Memory B cell (primary cell): ENCODE measurements around the gene FNDC3B.

Experiments used
- ATAC-seq: fragments of 150-1000 bp; cut with Tn5 transposase; 2 replicates; pipeline ENCODE4 v1.10.0; 2021; ENCODE audit warnings: low read depth, mild to moderate bottlenecking, moderate library complexity
- DNase-seq, 2 donors: peaks; one replicate each; pipeline ENCODE4 v3.0.0; 2022; ENCODE audit warnings: low spot score in 2 of 2
- H3K27ac Mint-ChIP-seq: one replicate; pipeline ENCODE4 v1.8.0; 2022; ENCODE audit warnings: mild to moderate bottlenecking, moderate library complexity, mixed read lengths
- H3K27me3 Mint-ChIP-seq: one replicate; pipeline ENCODE4 v1.8.0; 2022; ENCODE audit warnings: mixed read lengths
- H3K36me3 Mint-ChIP-seq: one replicate; pipeline ENCODE4 v1.8.0; 2022; ENCODE audit warnings: mild to moderate bottlenecking, mixed read lengths
- H3K4me1 Mint-ChIP-seq: one replicate; pipeline ENCODE4 v1.8.0; 2022; ENCODE audit warnings: mixed read lengths
- H3K4me3 Mint-ChIP-seq: one replicate; pipeline ENCODE4 v1.8.0; 2022; ENCODE audit warnings: mild to moderate bottlenecking, moderate library complexity, mixed read lengths
- H3K9me3 Mint-ChIP-seq: one replicate; pipeline ENCODE4 v1.8.0; 2022; ENCODE audit warnings: mixed read lengths

Gene FNDC3B

DNA sequence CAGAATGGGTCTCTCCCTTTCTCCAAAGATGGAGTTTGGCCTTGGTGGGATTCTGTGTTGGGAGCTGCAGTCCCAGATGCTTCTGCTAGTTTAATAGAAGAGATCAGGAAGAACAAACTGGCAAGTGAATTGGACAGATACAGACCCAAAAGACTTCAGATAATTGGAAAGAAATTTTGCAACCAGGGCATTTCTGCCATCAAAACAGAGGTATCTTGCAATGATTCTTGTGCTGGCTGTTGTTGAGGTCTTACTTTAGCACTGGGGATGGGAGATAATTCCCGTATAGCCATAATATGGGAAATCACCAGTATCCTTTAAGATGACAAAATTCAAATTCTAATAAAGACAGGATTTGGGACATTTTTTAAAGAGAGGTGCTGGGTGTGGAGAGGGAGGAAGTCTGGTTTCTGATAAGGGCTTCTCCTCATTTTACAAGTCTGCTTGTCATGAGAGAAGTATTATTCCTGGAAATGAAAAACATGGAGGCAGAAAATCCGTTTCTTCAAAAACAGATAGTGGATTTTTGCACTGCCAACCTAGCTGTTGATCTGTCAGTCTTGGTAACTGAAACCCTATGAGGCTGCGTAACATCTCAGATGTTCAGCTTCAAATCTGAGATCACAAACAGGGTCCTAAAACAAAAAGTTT lies 40.1 kb downstream of the FNDC3B start:
- ATAC-seq (no peak), DNase-seq (no peak)
- Mint-ChIP-seq H3K27ac (no peak overlapping the region), H3K4me3 (no peak overlapping the region), H3K27me3 (no peaks in the 10 kb centered on the region), H3K36me3 (no peaks in the 10 kb centered on the region), H3K9me3 (no peaks in the 10 kb centered on the region), H3K4me1 (no peaks in the 10 kb centered on the region)

DNA sequence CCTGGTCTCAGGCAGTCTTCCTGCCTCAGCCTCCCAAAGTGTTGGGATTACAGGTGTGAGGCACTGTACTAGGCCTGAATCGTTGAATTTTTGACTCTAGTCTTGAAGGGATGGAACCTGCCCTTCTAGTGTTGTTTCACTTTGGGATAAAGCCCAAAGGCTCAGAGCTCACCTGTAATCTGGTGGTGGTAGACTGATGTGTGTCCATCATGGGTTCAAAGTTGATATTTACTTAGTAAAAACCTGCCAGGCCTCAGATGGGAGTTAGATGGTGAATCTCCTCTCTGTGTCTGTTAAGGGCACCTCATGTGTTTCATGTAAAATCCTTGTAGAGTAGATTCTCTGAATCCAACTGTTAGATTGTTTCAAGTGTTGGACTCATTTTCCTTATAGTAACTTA lies 41.1 kb downstream of the FNDC3B start:
- Mint-ChIP-seq H3K4me3 (no peak overlapping the region), H3K9me3 (no peaks in the 10 kb centered on the region), H3K4me1 (no peaks in the 10 kb centered on the region), H3K27ac (no peak overlapping the region), H3K36me3 (no peaks in the 10 kb centered on the region), H3K27me3 (no peaks in the 10 kb centered on the region)
- DNase-seq (no peak), ATAC-seq (no peak)

GRCh38 chr3:172082269-172082668 lies 42.9 kb downstream of the FNDC3B start:
- no peak for ATAC-seq
- no peaks in the 10 kb centered on the region for H3K27me3 Mint-ChIP-seq
- DNase-seq = no peak
- H3K4me1 Mint-ChIP-seq = no peaks in the 10 kb centered on the region
- no peaks in the 10 kb centered on the region for H3K36me3 Mint-ChIP-seq
- no peak overlapping the region for H3K27ac Mint-ChIP-seq
- H3K4me3 Mint-ChIP-seq = no peak overlapping the region
- H3K9me3 Mint-ChIP-seq = no peaks in the 10 kb centered on the region

DNA sequence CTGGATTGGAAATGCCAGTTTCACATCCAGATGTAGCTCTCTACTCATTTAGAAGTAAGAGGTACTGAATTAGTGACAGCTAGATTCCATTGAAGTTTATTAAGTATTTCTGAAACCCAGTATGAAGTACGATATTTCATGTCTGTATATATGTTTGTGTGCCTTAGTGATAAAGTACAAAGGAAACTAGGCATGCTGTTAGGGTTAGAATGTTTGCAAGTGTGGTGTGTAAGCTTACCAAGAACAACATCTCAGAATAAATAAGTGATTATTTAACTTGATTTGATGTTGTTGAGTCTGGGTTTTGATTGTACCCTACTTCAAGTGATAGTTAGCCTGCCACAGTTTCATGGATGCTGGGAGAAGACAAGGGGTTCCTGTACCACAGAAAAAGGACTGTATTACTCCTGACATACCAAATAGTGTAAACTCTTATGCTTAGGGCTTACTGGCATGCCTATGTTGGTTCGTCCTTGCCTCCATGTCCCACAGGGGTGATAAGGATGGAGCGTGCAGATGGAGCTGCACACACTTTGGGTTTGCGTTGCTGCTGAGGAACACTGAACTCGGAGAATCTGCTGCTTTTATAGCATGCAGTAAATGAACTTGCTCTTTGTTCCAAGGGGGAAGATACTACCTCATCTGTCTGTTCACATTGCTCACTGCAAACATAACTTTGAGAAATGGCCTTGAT lies 43.6 kb downstream of the FNDC3B start:
- no peak overlapping the region for H3K4me3 Mint-ChIP-seq
- ATAC-seq (no peak), DNase-seq (no peak)
- H3K27ac Mint-ChIP-seq = no peak overlapping the region
- no peaks in the 10 kb centered on the region for H3K4me1 Mint-ChIP-seq
- no peaks in the 10 kb centered on the region for H3K9me3 Mint-ChIP-seq
- H3K36me3 Mint-ChIP-seq = no peaks in the 10 kb centered on the region
- H3K27me3 Mint-ChIP-seq = no peaks in the 10 kb centered on the region

DNA sequence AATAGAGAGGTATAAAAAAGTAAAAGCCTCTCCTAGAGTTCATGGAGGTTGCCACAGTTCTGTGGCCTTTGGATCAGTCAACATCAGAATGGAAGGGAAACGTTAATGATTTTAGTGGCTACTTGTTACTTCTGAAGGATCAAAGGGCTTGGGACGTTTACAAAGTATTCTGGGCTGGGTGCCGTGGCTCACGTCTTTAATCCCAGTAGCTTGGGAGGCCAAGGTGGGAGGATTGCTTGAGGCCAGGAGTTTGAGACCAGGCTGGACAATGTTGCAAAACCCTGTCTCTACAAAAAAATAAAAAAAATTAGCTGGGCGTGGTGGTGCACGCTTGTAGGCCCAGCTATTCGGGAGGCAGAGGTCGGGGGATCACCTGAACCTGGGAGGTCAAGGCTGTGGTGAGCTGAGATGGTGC lies 44.6 kb downstream of the FNDC3B start:
- H3K9me3 Mint-ChIP-seq = no peaks in the 10 kb centered on the region
- H3K4me3 Mint-ChIP-seq = no peak overlapping the region
- no peaks in the 10 kb centered on the region for H3K27me3 Mint-ChIP-seq
- DNase-seq (no peak), ATAC-seq (no peak)
- H3K27ac Mint-ChIP-seq = no peak overlapping the region
- no peaks in the 10 kb centered on the region for H3K4me1 Mint-ChIP-seq
- H3K36me3 Mint-ChIP-seq = no peaks in the 10 kb centered on the region

GRCh38 chr3:172084871-172085556 lies 45.6 kb downstream of the FNDC3B start:
- no peak overlapping the region for H3K27ac Mint-ChIP-seq
- no peaks in the 10 kb centered on the region for H3K9me3 Mint-ChIP-seq
- DNase-seq = no peak
- no peak for ATAC-seq
- no peaks in the 10 kb centered on the region for H3K36me3 Mint-ChIP-seq
- no peaks in the 10 kb centered on the region for H3K27me3 Mint-ChIP-seq
- no peaks in the 10 kb centered on the region for H3K4me1 Mint-ChIP-seq
- H3K4me3 Mint-ChIP-seq = no peak overlapping the region

GRCh38 chr3:172085557-172085895 lies 46.1 kb downstream of the FNDC3B start:
- H3K4me1 Mint-ChIP-seq = no peaks in the 10 kb centered on the region
- H3K9me3 Mint-ChIP-seq = no peaks in the 10 kb centered on the region
- H3K27ac Mint-ChIP-seq = no peak overlapping the region
- ATAC-seq (no peak), DNase-seq (no peak)
- H3K4me3 Mint-ChIP-seq = no peak overlapping the region
- H3K36me3 Mint-ChIP-seq = no peaks in the 10 kb centered on the region
- H3K27me3 Mint-ChIP-seq = no peaks in the 10 kb centered on the region

DNA sequence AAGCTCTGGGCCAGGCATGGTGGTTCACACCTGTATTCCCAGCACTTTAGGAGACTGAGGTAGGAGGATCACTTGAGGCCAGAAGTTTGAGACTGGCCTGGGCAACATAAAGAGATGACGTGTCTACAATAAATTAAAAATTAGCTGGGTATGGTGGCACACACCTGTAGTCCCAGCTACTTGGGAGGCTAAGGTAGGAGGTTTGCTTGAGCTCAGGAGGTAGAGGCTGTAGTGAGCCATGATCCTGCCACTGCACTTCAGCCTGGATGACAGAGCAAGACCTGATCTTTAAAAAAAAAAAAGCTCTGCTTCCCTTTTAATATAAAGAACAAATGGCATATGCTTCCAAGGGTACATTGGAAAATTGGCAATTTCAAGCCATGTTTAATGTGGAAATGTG lies 46.7 kb downstream of the FNDC3B start:
- Mint-ChIP-seq H3K9me3 (no peaks in the 10 kb centered on the region), H3K4me3 (no peak overlapping the region), H3K4me1 (no peaks in the 10 kb centered on the region), H3K36me3 (no peaks in the 10 kb centered on the region), H3K27me3 (no peaks in the 10 kb centered on the region), H3K27ac (no peak overlapping the region)
- no peak for ATAC-seq
- no peak for DNase-seq

- DNase-seq = no peak
- Mint-ChIP-seq H3K27ac (no peak overlapping the region), H3K36me3 (no peaks in the 10 kb centered on the region), H3K4me1 (no peaks in the 10 kb centered on the region), H3K9me3 (no peaks in the 10 kb centered on the region), H3K4me3 (no peak overlapping the region), H3K27me3 (peaks cover 1% of the 10 kb centered on the region)
- ATAC-seq = no peak
Observed at GRCh38 chr3:172087198-172087597, 47.8 kb downstream of the FNDC3B start.

DNA sequence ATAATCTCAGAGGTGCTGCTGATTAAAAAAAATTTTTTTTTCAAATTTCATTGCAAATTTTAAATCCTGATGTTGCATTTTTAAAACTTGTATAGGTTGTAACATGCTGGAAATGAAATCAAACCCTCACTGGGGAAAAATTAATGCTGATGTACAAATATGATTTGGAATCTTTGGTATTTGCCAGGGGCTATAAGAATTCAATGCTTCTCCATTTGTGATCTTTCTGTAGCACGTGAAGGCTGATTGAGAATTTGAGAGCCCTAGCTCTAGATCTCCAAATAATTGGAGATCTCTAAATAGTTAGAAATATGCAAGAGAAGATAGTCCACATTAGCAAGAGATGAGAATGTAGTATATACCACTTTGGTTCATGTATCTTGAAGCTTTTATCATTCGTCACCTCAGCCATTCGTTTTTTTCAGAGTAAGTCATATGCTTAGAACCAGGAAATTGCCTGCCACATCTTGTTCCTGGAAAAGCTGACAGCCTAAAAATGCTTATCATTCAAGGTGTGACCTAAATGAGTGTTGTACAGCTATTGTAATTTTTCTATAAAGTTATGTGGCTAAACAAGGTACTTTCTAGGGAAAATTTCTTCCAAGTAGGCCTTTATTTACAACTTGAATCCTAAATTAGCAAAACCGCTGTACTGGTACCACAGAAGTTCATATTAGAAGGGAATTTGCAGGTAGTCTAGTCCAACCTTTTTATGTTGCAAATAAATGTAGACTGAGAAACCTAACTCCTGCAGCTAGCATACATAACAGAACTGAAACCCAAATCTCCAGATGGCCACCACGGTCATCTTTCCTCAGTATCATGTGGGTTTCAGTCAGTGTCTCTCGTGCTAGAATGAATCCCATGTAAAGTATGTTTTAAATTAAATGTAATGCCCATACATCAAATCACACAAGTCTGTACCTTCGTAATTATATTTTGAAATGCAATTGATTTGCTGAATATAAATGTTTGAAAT lies 48.5 kb downstream of the FNDC3B start:
- DNase-seq (no peak), ATAC-seq (no peak)
- peaks cover 1% of the 10 kb centered on the region for H3K27me3 Mint-ChIP-seq
- no peaks in the 10 kb centered on the region for H3K9me3 Mint-ChIP-seq
- H3K27ac Mint-ChIP-seq = no peak overlapping the region
- no peaks in the 10 kb centered on the region for H3K36me3 Mint-ChIP-seq
- no peaks in the 10 kb centered on the region for H3K4me1 Mint-ChIP-seq
- no peak overlapping the region for H3K4me3 Mint-ChIP-seq

- DNase-seq (no peak), ATAC-seq (no peak)
- Mint-ChIP-seq H3K36me3 (no peaks in the 10 kb centered on the region), H3K4me3 (no peak overlapping the region), H3K27me3 (peaks cover 1% of the 10 kb centered on the region), H3K9me3 (no peaks in the 10 kb centered on the region), H3K4me1 (no peaks in the 10 kb centered on the region), H3K27ac (no peak overlapping the region)
Observed at GRCh38 chr3:172089250-172089649, 49.9 kb downstream of the FNDC3B start.

GRCh38 chr3:172090035-172090434 lies 50.7 kb downstream of the FNDC3B start:
- Mint-ChIP-seq H3K4me3 (no peak overlapping the region), H3K9me3 (no peaks in the 10 kb centered on the region), H3K4me1 (peaks cover 3% of the 10 kb centered on the region), H3K27ac (no peak overlapping the region), H3K36me3 (no peaks in the 10 kb centered on the region), H3K27me3 (peaks cover 6% of the 10 kb centered on the region)
- DNase-seq = no peak
- ATAC-seq = no peak

GRCh38 chr3:172092658-172093057 lies 53.3 kb downstream of the FNDC3B start:
- Mint-ChIP-seq H3K9me3 (no peaks in the 10 kb centered on the region), H3K36me3 (no peaks in the 10 kb centered on the region), H3K4me1 (peaks cover 3% of the 10 kb centered on the region), H3K27me3 (peaks cover 6% of the 10 kb centered on the region), H3K27ac (no peak overlapping the region), H3K4me3 (no peak overlapping the region)
- ATAC-seq (no peak), DNase-seq (no peak)
